K562 (cell line): ENCODE results near the gene MAP4K4. TPM values are rescaled to one million over a fixed set of nuclear protein-coding genes. Genes with fewer than 3 reads are reported as not detected.

Experiments
- ATAC-seq: fragments of 200-7000 bp; cut with Tn5 transposase; 3 replicates; pipeline ENCODE4 v1.9.1; 2020; ENCODE audit warnings: moderate library complexity
- BruUV-seq: library from RNA; stranded (reverse); fragments of 400-500 nt; replicated peaks from 2 replicates; lab custom pipeline; 2021; lab: Mats Ljungman, UMichigan
- CTCF ChIA-PET: fragments of 300-600 bp; formaldehyde crosslinking; extraction: SDS; loops from one replicate; lab custom pipeline; 2021; ENCODE audit warnings: low intra/inter-chr PET ratio; lab: Yijun Ruan, JAX
- POLR2A ChIA-PET: fragments of 300-600, 350-650 bp; sonication (Branson Sonifier 250); formaldehyde crosslinking; extraction: SDS; loops from one replicate; lab custom pipeline; 2021; ENCODE audit warnings: antibody characterized with exemption, inconsistent platforms; lab: Yijun Ruan, JAX
- DNase-seq, 4 experiments: peaks; one replicate each; pipeline versions ENCODE4 v3.0.0 to v3.0.0-alpha.2; 2011 to 2018; ENCODE audit warnings: low spot score in 3 of 4, mixed read lengths in 3 of 4; ENCODE audit errors: extremely low read depth in 1 of 4
- FAIRE-seq: peaks from 2 replicates; lab custom pipeline; 2011; peaks lifted over from hg19 to GRCh38; lab: Jason Lieb, UNC
- H2AFZ ChIP-seq: 2 replicates; pipeline ENCODE4 v1.6.0; 2011; ENCODE audit warnings: low read depth, low read length, control low read depth, inconsistent platforms
- H3K27ac ChIP-seq: fragments of 200-600 bp; 3 replicates; pipeline ENCODE4 v1.8.0; 2011; ENCODE audit warnings: low read depth, mild to moderate bottlenecking, control low read depth, inconsistent platforms, low read length, moderate library complexity, mixed read lengths; ENCODE audit errors: extremely low read depth
- H3K27me3 ChIP-seq, 2 experiments: fragments of 300-600 bp in 1 of 2; 2 replicates in 1 of 2; 3 replicates in 1 of 2; pipeline versions ENCODE4 v1.6.0 to v1.8.0; 2011; ENCODE audit warnings: inconsistent platforms in 2 of 2, low read length in 2 of 2, mild to moderate bottlenecking in 1 of 2, mixed read lengths in 1 of 2, moderate library complexity in 1 of 2; ENCODE audit not compliant: control insufficient read depth in 2 of 2, insufficient read depth in 2 of 2
- H3K36me3 ChIP-seq: fragments of 300-600 bp; 3 replicates; pipeline ENCODE4 v1.8.0; 2011; ENCODE audit warnings: mild to moderate bottlenecking, low read length, inconsistent platforms; ENCODE audit not compliant: control insufficient read depth, insufficient read depth
- H3K4me1 ChIP-seq, 2 experiments: fragments of 200-600 bp in 1 of 2; replicated peaks in 1 of 2; 2 replicates in 1 of 2; 3 replicates in 1 of 2; pipeline versions ENCODE4 v1.5.1 to v1.8.0; 2011; ENCODE audit warnings: inconsistent platforms in 2 of 2, low read length in 2 of 2, mild to moderate bottlenecking in 1 of 2, mixed read lengths in 1 of 2, moderate library complexity in 1 of 2; ENCODE audit not compliant: control insufficient read depth in 2 of 2, insufficient read depth in 2 of 2
- H3K4me2 ChIP-seq: 2 replicates; pipeline ENCODE4 v1.6.1; 2011; ENCODE audit warnings: low read length, control low read depth, inconsistent platforms, mixed read lengths; ENCODE audit not compliant: insufficient read depth
- H3K4me3 ChIP-seq: fragments of 200-600 bp; sonication (generic), shearing (Covaris generic); 2 replicates; pipeline ENCODE4 v1.5.1; 2016; ENCODE audit warnings: control low read depth, inconsistent platforms
- H3K79me2 ChIP-seq: fragments of 200-600 bp; 3 replicates; pipeline ENCODE4 v1.8.0; 2011; ENCODE audit warnings: low read length, inconsistent platforms; ENCODE audit not compliant: control insufficient read depth, insufficient read depth
- H3K9ac ChIP-seq, 2 experiments: 2 replicates each; pipeline versions ENCODE4 v1.6.0 to v1.6.1; 2011; ENCODE audit warnings: low read depth in 2 of 2, low read length in 2 of 2, control low read depth in 1 of 2, inconsistent platforms in 1 of 2, mild to moderate bottlenecking in 1 of 2, mixed read lengths in 1 of 2; ENCODE audit not compliant: insufficient read depth in 1 of 2
- H3K9me1 ChIP-seq: one replicate; pipeline ENCODE4 v1.6.0; 2011; ENCODE audit warnings: inconsistent platforms, mild to moderate bottlenecking, low read length, moderate library complexity; ENCODE audit not compliant: control insufficient read depth, insufficient read depth
- H3K9me3 ChIP-seq: replicated peaks from 2 replicates; pipeline ENCODE4 v1.5.1; 2011; ENCODE audit warnings: low read depth, low read length, inconsistent platforms; ENCODE audit not compliant: control insufficient read depth, insufficient read depth
- H4K20me1 ChIP-seq: replicated peaks from 2 replicates; pipeline ENCODE4 v1.6.1; 2011; ENCODE audit warnings: low read length, inconsistent platforms, mixed read lengths; ENCODE audit not compliant: control insufficient read depth, insufficient read depth
- FOXK1 ChIP-seq: sonication (generic); formaldehyde crosslinking; IDR thresholded peaks from 2 replicates; pipeline ENCODE4 v1.8.0; 2022; ENCODE audit warnings: missing genetic modification reagents, mild to moderate bottlenecking, borderline replicate concordance
- GATAD2A ChIP-seq: fragments of 450-650 bp; IDR thresholded peaks from 2 replicates; pipeline ENCODE4 v1.6.1; 2017
- HDAC6 ChIP-seq: IDR thresholded peaks from 2 replicates; pipeline ENCODE4 v1.6.1; 2012; ENCODE audit warnings: low read depth, mild to moderate bottlenecking, control low read depth, inconsistent platforms, low read length, moderate library complexity
- HLTF ChIP-seq: fragments of 450-650 bp; IDR thresholded peaks from 2 replicates; pipeline ENCODE4 v1.6.1; 2016
- HMG20A ChIP-seq: fragments of 450-650 bp; formaldehyde crosslinking; conservative IDR thresholded peaks from 2 replicates; pipeline ENCODE4 v1.4.0; 2020; ENCODE audit warnings: mild to moderate bottlenecking, mixed read lengths
- IFI16 ChIP-seq: fragments of 250-450 bp; sonication (Bioruptor Pico); IDR thresholded peaks from 2 replicates; pipeline ENCODE4 v2.1.2; 2022; ENCODE audit warnings: mild to moderate bottlenecking, inconsistent platforms
- MYBL2 ChIP-seq, 2 experiments: fragments of 450-650 bp in 1 of 2; sonication (generic) in 1 of 2; formaldehyde crosslinking in 1 of 2; IDR thresholded peaks; 2 replicates each; pipeline versions ENCODE4 v1.6.1 to v1.8.1; 2017 to 2022; ENCODE audit warnings: borderline replicate concordance in 1 of 2, inconsistent platforms in 1 of 2, low read depth in 1 of 2, mild to moderate bottlenecking in 1 of 2, missing genetic modification reagents in 1 of 2, moderate library complexity in 1 of 2
- MYNN ChIP-seq, 2 experiments: sonication (generic); formaldehyde crosslinking in 1 of 2; IDR thresholded peaks; 2 replicates each; pipeline versions ENCODE4 v1.5.0 to v1.6.1; 2016 to 2020; ENCODE audit warnings: antibody characterized with exemption in 1 of 2, missing genetic modification reagents in 1 of 2
- NCOR1 ChIP-seq: fragments of 450-650 bp; IDR thresholded peaks from 2 replicates; pipeline ENCODE4 v1.6.1; 2016; ENCODE audit warnings: mild to moderate bottlenecking, moderate library complexity
- NFIC ChIP-seq: fragments of 450-650 bp; IDR thresholded peaks from 2 replicates; pipeline ENCODE4 v1.6.1; 2017; ENCODE audit warnings: mild to moderate bottlenecking, inconsistent platforms
- PHB2 ChIP-seq: fragments of 450-650 bp; IDR thresholded peaks from 2 replicates; pipeline ENCODE4 v1.6.1; 2017; ENCODE audit warnings: low read depth
- PHF8 ChIP-seq: fragments of 200-600 bp; sonication (generic); IDR thresholded peaks from 2 replicates; pipeline ENCODE4 v1.6.1; 2012; ENCODE audit warnings: mixed run types, mild to moderate bottlenecking, inconsistent platforms, low read length, moderate library complexity, borderline replicate concordance
- PML ChIP-seq: IDR thresholded peaks from 2 replicates; pipeline ENCODE4 v1.6.1; 2012; ENCODE audit warnings: low read length, inconsistent platforms
- POLR2G ChIP-seq: fragments of 200-400 bp; formaldehyde crosslinking; IDR thresholded peaks from 2 replicates; pipeline ENCODE4 v1.6.1; 2017; ENCODE audit warnings: low read depth, mild to moderate bottlenecking, antibody characterized with exemption, low read length, moderate library complexity
- SP1 ChIP-seq: sonication (generic); formaldehyde crosslinking; IDR thresholded peaks from 2 replicates; pipeline ENCODE4 v1.8.1; 2022; ENCODE audit warnings: mild to moderate bottlenecking, missing genetic modification reagents
- ZNF23 ChIP-seq: fragments of 250-450 bp; sonication (Bioruptor Pico); IDR thresholded peaks from 2 replicates; pipeline ENCODE4 v1.4.0; 2020; ENCODE audit warnings: mild to moderate bottlenecking
- ZNF24 ChIP-seq: fragments of 450-650 bp; IDR thresholded peaks from 2 replicates; pipeline ENCODE4 v1.6.1; 2016
- ZNF75A ChIP-seq: fragments of 450-650 bp; formaldehyde crosslinking; IDR thresholded peaks from 2 replicates; pipeline ENCODE4 v1.4.0; 2020; ENCODE audit warnings: mild to moderate bottlenecking
- WGBS: fragments of 100-300 bp; shearing (Covaris generic); methylation state at CpG from one replicate; pipeline ENCODE4 v1.1.6; 2016; ENCODE audit warnings: low coverage, mixed read lengths; ENCODE audit not compliant: insufficient coverage; ENCODE audit errors: missing lambda C conversion rate; 5-methylcytosine and 5-hydroxymethylcytosine counted together
- in situ Hi-C: fragments of 300-500 bp; cut with MboI; formaldehyde crosslinking; loops from 4 replicates; pipeline ENCODE4 v1.15.0; 2018; ENCODE audit warnings: inconsistent platforms, mixed read lengths
- intact Hi-C: fragments of 100-400 bp; cut with micrococcal nuclease; formaldehyde crosslinking; loops from 2 replicates; pipeline ENCODE4 v1.14.2; 2022
- polyA plus RNA-seq, 8 experiments: library from polyadenylated mRNA; depleted of rRNA in 4 of 8; stranded (reverse) in 5 of 8; unstranded in 3 of 8; fragments of >200 nt; fragmentation: Nextera tagmentation in 2 of 8; fragmentation: Illumina TruSeq in 1 of 8; extraction: Ambion mirVana in 2 of 8; extraction: Trizol in 1 of 8; gene quantifications; 2 replicates each; pipeline versions ENCODE4 v1.2.1 to v1.2.3, GENCODE V29; 2011 to 2014; ENCODE audit warnings: inconsistent platforms in 1 of 8, missing spikeins in 1 of 8
- total RNA-seq, 7 experiments: library from RNA; depleted of rRNA in 6 of 7; stranded (reverse); fragments of >200 nt in 6 of 7; fragmentation: Illumina TruSeq in 2 of 7; extraction: Trizol in 2 of 7; gene quantifications; 2 replicates each; pipeline versions ENCODE4 v1.2.1 to v1.2.3, GENCODE V29; 2011 to 2021; ENCODE audit warnings: low replicate concordance in 1 of 7
- TF ChIP-seq, protein P1 (sequence below), 2 experiments: fragments of 450-650 bp; conservative IDR thresholded peaks; 2 replicates each; pipeline ENCODE4 v1.6.1; 2017; ENCODE audit warnings: mild to moderate bottlenecking in 2 of 2, moderate library complexity in 2 of 2
- TF ChIP-seq, protein P2 (sequence below), 3 experiments: fragments of 200-800 bp in 1 of 3; sonication (Bioruptor generic) in 1 of 3; sonication (generic) in 1 of 3; formaldehyde crosslinking in 1 of 3; IDR thresholded peaks; 2 replicates each; pipeline versions ENCODE4 v1.6.1 to v1.8.0; 2016 to 2022; ENCODE audit warnings: mild to moderate bottlenecking in 2 of 3, missing compliant biosample characterization in 2 of 3, missing genetic modification characterization in 2 of 3, missing genetic modification reagents in 1 of 3

The MAP4K4 gene
- total and polyA plus RNA-seq, 9 of the 15 experiments (the other 6 are each of a cell fraction or from before 2014, with no cell fraction given), result 7.6 to 76.4 (median 50.6) TPM

DNA sequence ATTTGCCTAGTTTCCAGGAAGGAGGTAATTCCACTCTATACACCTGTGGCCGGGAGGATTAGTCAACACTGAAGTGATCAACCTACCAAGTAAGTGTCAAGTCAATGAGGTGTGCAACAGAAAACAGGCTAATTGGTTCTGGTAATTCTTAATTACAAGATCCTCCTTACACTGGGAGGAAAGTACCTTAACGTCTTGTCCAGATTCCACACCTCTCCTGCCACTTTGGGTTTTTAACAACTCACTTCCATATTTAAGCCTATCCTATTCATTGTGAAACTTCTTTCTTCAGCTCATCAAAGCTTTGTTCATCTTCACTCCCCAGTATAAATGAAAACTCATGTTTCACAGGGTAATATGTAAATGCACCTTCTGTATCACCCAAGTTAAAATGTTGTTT, 22.0 kb upstream of the MAP4K4 start:
- no peak for FAIRE-seq
- POLR2A ChIA-PET, result no interaction called here
- WGBS, result 17% methylated on average over 2 of the region's 2 CpGs

More for the DNA sequence above, 22.0 kb upstream of the MAP4K4 start:
- intact Hi-C loops, result no loop called here
- no peak overlapping the region for H3K9ac ChIP-seq
- no peaks in the 10 kb centered on the region for H3K79me2 ChIP-seq
- DNase-seq (no peak), ATAC-seq (no peak)
- H4K20me1 ChIP-seq, result no peaks in the 10 kb centered on the region
- no peaks in the 10 kb centered on the region for H3K4me1 ChIP-seq
- CTCF ChIA-PET, result no interaction called here
- H3K27ac ChIP-seq, result no peak overlapping the region
- no peaks in the 10 kb centered on the region for H3K27me3 ChIP-seq
- TF ChIP-seq ZNF23, result no peak
- TF ChIP-seq NCOR1, result no peak
- TF ChIP-seq MYBL2 (IDR thresholded peaks at IDR 0.05; ENCODE audit: low read depth), result no peak
- no peak for TF ChIP-seq MYBL2 (CRISPR knock-in tag; IDR thresholded peaks at IDR 0.05; ENCODE audit: borderline replicate concordance)
- TF ChIP-seq, protein P1, sequence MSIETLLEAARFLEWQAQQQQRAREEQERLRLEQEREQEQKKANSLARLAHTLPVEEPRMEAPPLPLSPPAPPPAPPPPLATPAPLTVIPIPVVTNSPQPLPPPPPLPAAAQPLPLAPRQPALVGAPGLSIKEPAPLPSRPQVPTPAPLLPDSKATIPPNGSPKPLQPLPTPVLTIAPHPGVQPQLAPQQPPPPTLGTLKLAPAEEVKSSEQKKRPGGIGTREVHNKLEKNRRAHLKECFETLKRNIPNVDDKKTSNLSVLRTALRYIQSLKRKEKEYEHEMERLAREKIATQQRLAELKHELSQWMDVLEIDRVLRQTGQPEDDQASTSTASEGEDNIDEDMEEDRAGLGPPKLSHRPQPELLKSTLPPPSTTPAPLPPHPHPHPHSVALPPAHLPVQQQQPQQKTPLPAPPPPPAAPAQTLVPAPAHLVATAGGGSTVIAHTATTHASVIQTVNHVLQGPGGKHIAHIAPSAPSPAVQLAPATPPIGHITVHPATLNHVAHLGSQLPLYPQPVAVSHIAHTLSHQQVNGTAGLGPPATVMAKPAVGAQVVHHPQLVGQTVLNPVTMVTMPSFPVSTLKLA (conservative IDR thresholded peaks at IDR 0.05), result no peak
- no peak for TF ChIP-seq ZNF24
- TF ChIP-seq HDAC6, result no peak
- TF ChIP-seq ZNF75A (CRISPR knock-in tag), result no peak
- TF ChIP-seq MYNN (IDR thresholded peaks at IDR 0.05), result no peak
- TF ChIP-seq MYNN (CRISPR knock-in tag; IDR thresholded peaks at IDR 0.05), result no peak
- no peak for TF ChIP-seq SP1 (CRISPR knock-in tag)
- TF ChIP-seq, protein P2, sequence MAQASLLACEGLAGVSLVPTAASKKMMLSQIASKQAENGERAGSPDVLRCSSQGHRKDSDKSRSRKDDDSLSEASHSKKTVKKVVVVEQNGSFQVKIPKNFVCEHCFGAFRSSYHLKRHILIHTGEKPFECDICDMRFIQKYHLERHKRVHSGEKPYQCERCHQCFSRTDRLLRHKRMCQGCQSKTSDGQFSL (CRISPR knock-in tag; IDR thresholded peaks at IDR 0.05), result no peak
- TF ChIP-seq, protein P2 (tag; IDR thresholded peaks at IDR 0.05), result no peak
- TF ChIP-seq GATAD2A, result no peak
- TF ChIP-seq HLTF, result no peak
- no peak for TF ChIP-seq NFIC
- TF ChIP-seq PHB2, result no peak
- no peak for TF ChIP-seq HMG20A (CRISPR knock-in tag)
- no peak for TF ChIP-seq PHF8
- TF ChIP-seq IFI16 (CRISPR knock-in tag), result no peak
- TF ChIP-seq FOXK1, result no peak
- TF ChIP-seq POLR2G, result no peak
- no peak for TF ChIP-seq PML
- H3K9me3 ChIP-seq, result peaks cover 5% of the 10 kb centered on the region; the same call in 1 of the 2 replicates
- H3K4me2 ChIP-seq, result no peak overlapping the region
- no TSS peak for BruUV-seq
- no peak overlapping the region for H3K4me3 ChIP-seq
- no peak overlapping the region for H2AFZ ChIP-seq
- in situ Hi-C loops, result no loop called here
- no peaks in the 10 kb centered on the region for H3K36me3 ChIP-seq
- H3K9me1 ChIP-seq, result no peaks in the 10 kb centered on the region
